HG03378 (cell line): ENCODE results near the gene ARAP3.

ENCODE experiments used
- ATAC-seq: cut with Tn5 transposase; IDR thresholded peaks from one replicate; pipeline ENCODE4 v1.9.1; 2021; ENCODE audit warnings: mild to moderate bottlenecking, moderate library complexity; ENCODE audit not compliant: unreplicated experiment

Gene ARAP3

GRCh38 chr5:141701360-141702119 lies 19.5 kb upstream of the ARAP3 start:
- ATAC-seq, result peak; percentile 51

GRCh38 chr5:141697586-141697985 lies 15.6 kb upstream of the ARAP3 start:
- ATAC-seq, result no peak

- ATAC-seq, result no peak
These were observed 14.4 kb upstream of the ARAP3 start for GRCh38 chr5:141696431-141696830.

- no peak for ATAC-seq
These were observed 13.7 kb upstream of the ARAP3 start for GRCh38 chr5:141695627-141696215.

- no peak for ATAC-seq
These were observed 12.4 kb upstream of the ARAP3 start for GRCh38 chr5:141694479-141694878.

- no peak for ATAC-seq
These were observed 11.1 kb upstream of the ARAP3 start for GRCh38 chr5:141692919-141693725.

- no peak for ATAC-seq
These were observed 10.5 kb upstream of the ARAP3 start for GRCh38 chr5:141692533-141692888.

GRCh38 chr5:141691867-141692532 lies 10.0 kb upstream of the ARAP3 start:
- peak; percentile 79 for ATAC-seq

- ATAC-seq, result no peak
These were observed 9.3 kb upstream of the ARAP3 start for GRCh38 chr5:141691286-141691866.

GRCh38 chr5:141686648-141687416 lies 4.8 kb upstream of the ARAP3 start:
- no peak for ATAC-seq

- ATAC-seq, result no peak
These were observed 3.6 kb upstream of the ARAP3 start for GRCh38 chr5:141685591-141685990.

- ATAC-seq, result no peak
These were observed 1.6 kb upstream of the ARAP3 start for GRCh38 chr5:141683596-141684141.

GRCh38 chr5:141681295-141681694 lies 735 bp downstream of the ARAP3 start:
- ATAC-seq, result no peak

GRCh38 chr5:141680751-141681201 lies 1.3 kb downstream of the ARAP3 start:
- ATAC-seq, result no peak

GRCh38 chr5:141680178-141680577 lies 1.9 kb downstream of the ARAP3 start:
- ATAC-seq, result no peak

GRCh38 chr5:141677415-141677814 lies 4.6 kb downstream of the ARAP3 start:
- ATAC-seq, result no peak

GRCh38 chr5:141675672-141676071 lies 6.4 kb downstream of the ARAP3 start:
- no peak for ATAC-seq

GRCh38 chr5:141674747-141675146 lies 7.3 kb downstream of the ARAP3 start:
- no peak for ATAC-seq

- ATAC-seq, result no peak
These were observed 8.9 kb downstream of the ARAP3 start for GRCh38 chr5:141672841-141673813.
